GM21825 (cell line): ENCODE measurements around the gene TMEM125.

ENCODE experiments used
- ATAC-seq: cut with Tn5 transposase; IDR thresholded peaks from one replicate; pipeline ENCODE4 v1.9.1; 2021; ENCODE audit warnings: mild to moderate bottlenecking, moderate library complexity; ENCODE audit not compliant: unreplicated experiment

The TMEM125 gene

GRCh38 chr1:43269627-43270375 lies at the start of gene TMEM125:
Gene TMEM125, plus strand, starts transcription at chr1:43269983. Its CDS starts 2,740 bp downstream, at chr1:43272723.
- ATAC-seq = no peak

GRCh38 chr1:43220905-43221778 lies 48.6 kb upstream of the TMEM125 start:
- ATAC-seq = peak; percentile 68

GRCh38 chr1:43221797-43222196 lies 48.0 kb upstream of the TMEM125 start:
- ATAC-seq = no peak

- ATAC-seq = no peak
Observed at GRCh38 chr1:43222879-43223278, 46.9 kb upstream of the TMEM125 start.

- ATAC-seq = no peak
Observed at GRCh38 chr1:43225168-43225567, 44.6 kb upstream of the TMEM125 start.

- ATAC-seq = no peak
Observed at GRCh38 chr1:43227143-43227764, 42.5 kb upstream of the TMEM125 start.

- no peak for ATAC-seq
Observed at GRCh38 chr1:43229826-43230780, 39.7 kb upstream of the TMEM125 start.

- ATAC-seq = no peak
Observed at GRCh38 chr1:43232074-43232473, 37.7 kb upstream of the TMEM125 start.

GRCh38 chr1:43232482-43232881 lies 37.3 kb upstream of the TMEM125 start:
- no peak for ATAC-seq

- ATAC-seq = no peak
Observed at GRCh38 chr1:43233631-43234030, 36.2 kb upstream of the TMEM125 start.

- ATAC-seq = no peak
Observed at GRCh38 chr1:43234267-43234666, 35.5 kb upstream of the TMEM125 start.

GRCh38 chr1:43235040-43235439 lies 34.7 kb upstream of the TMEM125 start:
- no peak for ATAC-seq

- ATAC-seq = no peak
Observed at GRCh38 chr1:43235451-43236121, 34.2 kb upstream of the TMEM125 start.

- ATAC-seq = no peak
Observed at GRCh38 chr1:43237121-43237520, 32.7 kb upstream of the TMEM125 start.

- ATAC-seq = no peak
Observed at GRCh38 chr1:43238085-43238484, 31.7 kb upstream of the TMEM125 start.

GRCh38 chr1:43238991-43239469 lies 30.8 kb upstream of the TMEM125 start:
- peak; percentile 35 for ATAC-seq

GRCh38 chr1:43239484-43239883 lies 30.3 kb upstream of the TMEM125 start:
- peak; percentile 83 for ATAC-seq

GRCh38 chr1:43241413-43241836 lies 28.4 kb upstream of the TMEM125 start:
- ATAC-seq = no peak

- ATAC-seq = no peak
Observed at GRCh38 chr1:43243299-43243698, 26.5 kb upstream of the TMEM125 start.
